SK-N-SH (cell line): ENCODE measurements around the gene AXIN2. TPM values are rescaled to one million over a fixed set of nuclear protein-coding genes. Genes with fewer than 3 reads are reported as not detected.

ENCODE experiments used
- CTCF ChIA-PET: fragments of 300-600, 350-600 bp; formaldehyde crosslinking; extraction: SDS; loops from one replicate; lab custom pipeline; 2021; lab: Yijun Ruan, JAX
- POLR2A ChIA-PET: fragments of 350-600 bp; sonication (Branson Sonifier 250); formaldehyde crosslinking; extraction: SDS; loops from one replicate; lab custom pipeline; 2020; ENCODE audit warnings: antibody characterized with exemption, inconsistent platforms; lab: Yijun Ruan, JAX
- DNase-seq: peaks from one replicate; pipeline ENCODE4 v3.0.0; 2012
- H2AFZ ChIP-seq: fragments of 200-600 bp; sonication (generic); 2 replicates; pipeline ENCODE4 v1.8.1; 2016; ENCODE audit warnings: antibody characterized with exemption, mild to moderate bottlenecking, low read depth
- H3F3A ChIP-seq: fragments of 200-600 bp; sonication (generic); replicated peaks from 2 replicates; pipeline ENCODE3; 2016; ENCODE audit warnings: antibody characterized with exemption, mild to moderate bottlenecking; ENCODE audit not compliant: insufficient read depth
- H3K27ac ChIP-seq, 2 experiments: fragments of 200-500 bp in 1 of 2; fragments of 200-600 bp in 1 of 2; sonication (Bioruptor generic) in 1 of 2; sonication (generic), shearing (Covaris generic) in 1 of 2; 2 replicates each; pipeline versions ENCODE4 v1.5.1 to v1.6.1; 2014 to 2016; ENCODE audit warnings: low read depth in 2 of 2, inconsistent platforms in 1 of 2, low read length in 1 of 2, mild to moderate bottlenecking in 1 of 2, mixed read lengths in 1 of 2
- H3K27me3 ChIP-seq: fragments of 200-600 bp; sonication (generic), shearing (Covaris generic); 2 replicates; pipeline ENCODE4 v1.6.1; 2016; ENCODE audit warnings: mixed run types; ENCODE audit not compliant: insufficient read depth
- H3K36me3 ChIP-seq, 2 experiments: fragments of 200-500 bp in 1 of 2; fragments of 200-600 bp in 1 of 2; sonication (Bioruptor generic) in 1 of 2; sonication (generic) in 1 of 2; replicated peaks in 1 of 2; 2 replicates each; pipeline versions ENCODE3 to v1.5.1; 2014 to 2016; ENCODE audit warnings: low read length in 1 of 2, mild to moderate bottlenecking in 1 of 2; ENCODE audit not compliant: insufficient read depth in 2 of 2, control insufficient read depth in 1 of 2
- H3K4me1 ChIP-seq, 2 experiments: fragments of 200-500 bp in 1 of 2; fragments of 200-600 bp in 1 of 2; sonication (Bioruptor generic) in 1 of 2; sonication (generic), shearing (Covaris generic) in 1 of 2; 2 replicates each; pipeline versions ENCODE4 v1.5.1 to v1.6.1; 2014 to 2016; ENCODE audit warnings: low read depth in 1 of 2, low read length in 1 of 2, mixed run types in 1 of 2; ENCODE audit not compliant: insufficient read depth in 2 of 2, control insufficient read depth in 1 of 2
- H3K4me2 ChIP-seq: fragments of 200-600 bp; sonication (generic), shearing (Covaris generic); 2 replicates; pipeline ENCODE4 v1.6.1; 2017; ENCODE audit warnings: mixed run types
- H3K4me3 ChIP-seq, 2 experiments: fragments of 200-500 bp in 1 of 2; fragments of 200-600 bp in 1 of 2; sonication (Bioruptor generic) in 1 of 2; sonication (generic), shearing (Covaris generic) in 1 of 2; 2 replicates each; pipeline versions ENCODE4 v1.5.1 to v1.8.1; 2014 to 2016; ENCODE audit warnings: low read depth in 2 of 2, inconsistent platforms in 1 of 2, low read length in 1 of 2, mild to moderate bottlenecking in 1 of 2, mixed read lengths in 1 of 2, moderate library complexity in 1 of 2
- H3K79me2 ChIP-seq: fragments of 200-600 bp; sonication (generic); 2 replicates; pipeline ENCODE4 v1.8.1; 2017; ENCODE audit warnings: mild to moderate bottlenecking; ENCODE audit not compliant: insufficient read depth
- H3K9ac ChIP-seq: fragments of 200-600 bp; sonication (generic); 2 replicates; pipeline ENCODE4 v1.6.1; 2017; ENCODE audit warnings: mixed run types
- H3K9me2 ChIP-seq: fragments of 200-600 bp; sonication (generic); 2 replicates; pipeline ENCODE4 v1.6.1; 2017; ENCODE audit warnings: mixed run types
- H3K9me3 ChIP-seq: fragments of 200-600 bp; sonication (generic); 2 replicates; pipeline ENCODE4 v1.6.1; 2017; ENCODE audit warnings: mixed run types, mild to moderate bottlenecking, moderate library complexity
- H4K20me1 ChIP-seq: fragments of 200-600 bp; sonication (generic); 2 replicates; pipeline ENCODE4 v1.6.1; 2017; ENCODE audit warnings: mild to moderate bottlenecking, mixed run types; ENCODE audit not compliant: insufficient read depth
- ELF1 ChIP-seq: IDR thresholded peaks from 2 replicates; pipeline ENCODE4 v1.4.0; 2012
- EZH2phosphoT487 ChIP-seq: fragments of 200-600 bp; sonication (generic); IDR thresholded peaks from 2 replicates; pipeline ENCODE4 v1.6.1; 2017; ENCODE audit warnings: low read depth, mixed run types, mild to moderate bottlenecking, antibody characterized with exemption, moderate library complexity, borderline replicate concordance
- FOXJ3 ChIP-seq: sonication (generic); formaldehyde crosslinking; IDR thresholded peaks from 2 replicates; pipeline ENCODE4 v1.5.1; 2020; ENCODE audit warnings: mild to moderate bottlenecking, missing genetic modification reagents
- FOXM1 ChIP-seq: IDR thresholded peaks from 2 replicates; pipeline ENCODE4 v1.4.0; 2012; ENCODE audit warnings: low read depth, mild to moderate bottlenecking
- GATA2 ChIP-seq: sonication (generic); formaldehyde crosslinking; IDR thresholded peaks from 2 replicates; pipeline ENCODE4 v1.5.0; 2020; ENCODE audit warnings: mild to moderate bottlenecking, missing genetic modification reagents
- JUND ChIP-seq: IDR thresholded peaks from 2 replicates; pipeline ENCODE4 v1.4.0; 2012
- MAX ChIP-seq: IDR thresholded peaks from 2 replicates; pipeline ENCODE4 v1.4.0; 2012; ENCODE audit warnings: low read depth
- MXI1 ChIP-seq: IDR thresholded peaks from 2 replicates; pipeline ENCODE4 v1.6.1; 2012; ENCODE audit warnings: mild to moderate bottlenecking, low read depth, low read length, improper control_type of control experiment
- RAD21 ChIP-seq: IDR thresholded peaks from 2 replicates; pipeline ENCODE4 v1.6.1; 2012; ENCODE audit warnings: mild to moderate bottlenecking, low read length
- RCOR1 ChIP-seq: fragments of 150-350 bp; IDR thresholded peaks from 2 replicates; pipeline ENCODE4 v1.6.1; 2017; ENCODE audit warnings: antibody characterized with exemption, low read length
- REST ChIP-seq: IDR thresholded peaks from 2 replicates; pipeline ENCODE4 v1.6.1; 2012; ENCODE audit warnings: mild to moderate bottlenecking, low read depth, low read length, moderate library complexity
- RFX5 ChIP-seq: IDR thresholded peaks from 2 replicates; pipeline ENCODE4 v1.6.1; 2012; ENCODE audit warnings: mild to moderate bottlenecking, improper control_type of control experiment, low read length
- SMC3 ChIP-seq: IDR thresholded peaks from 2 replicates; pipeline ENCODE4 v1.6.1; 2012; ENCODE audit warnings: low read depth, low read length, improper control_type of control experiment
- TAF1 ChIP-seq: IDR thresholded peaks from 2 replicates; pipeline ENCODE4 v1.6.1; 2012; ENCODE audit warnings: low read depth, mild to moderate bottlenecking, low read length, moderate library complexity, borderline replicate concordance
- TCF12 ChIP-seq: IDR thresholded peaks from 2 replicates; pipeline ENCODE4 v1.4.0; 2012
- WGBS: methylation state at CpG from one replicate; pipeline ENCODE4 v1.1.6; 2017; ENCODE audit warnings: low lambda C conversion rate; 5-methylcytosine and 5-hydroxymethylcytosine counted together
- polyA plus RNA-seq, 3 experiments: library from polyadenylated mRNA; depleted of rRNA; stranded (reverse); fragments of >200 nt; gene quantifications; 2 replicates each; pipeline ENCODE4 v1.2.3, GENCODE V29; 2012
- TF ChIP-seq, protein P1 (sequence below): IDR thresholded peaks from 2 replicates; pipeline ENCODE4 v1.4.0; 2012; ENCODE audit warnings: low read depth, borderline replicate concordance
- TF ChIP-seq, protein P2 (sequence below): IDR thresholded peaks from 2 replicates; pipeline ENCODE4; 2012
- TF ChIP-seq, protein P3 (sequence below): IDR thresholded peaks from 2 replicates; pipeline ENCODE4 v1.4.0; 2012; ENCODE audit warnings: low read depth, borderline replicate concordance

The AXIN2 gene
- polyA plus RNA-seq, 1 of the 3 experiments (the other 2 are of a cell fraction) = 8.3 TPM

DNA sequence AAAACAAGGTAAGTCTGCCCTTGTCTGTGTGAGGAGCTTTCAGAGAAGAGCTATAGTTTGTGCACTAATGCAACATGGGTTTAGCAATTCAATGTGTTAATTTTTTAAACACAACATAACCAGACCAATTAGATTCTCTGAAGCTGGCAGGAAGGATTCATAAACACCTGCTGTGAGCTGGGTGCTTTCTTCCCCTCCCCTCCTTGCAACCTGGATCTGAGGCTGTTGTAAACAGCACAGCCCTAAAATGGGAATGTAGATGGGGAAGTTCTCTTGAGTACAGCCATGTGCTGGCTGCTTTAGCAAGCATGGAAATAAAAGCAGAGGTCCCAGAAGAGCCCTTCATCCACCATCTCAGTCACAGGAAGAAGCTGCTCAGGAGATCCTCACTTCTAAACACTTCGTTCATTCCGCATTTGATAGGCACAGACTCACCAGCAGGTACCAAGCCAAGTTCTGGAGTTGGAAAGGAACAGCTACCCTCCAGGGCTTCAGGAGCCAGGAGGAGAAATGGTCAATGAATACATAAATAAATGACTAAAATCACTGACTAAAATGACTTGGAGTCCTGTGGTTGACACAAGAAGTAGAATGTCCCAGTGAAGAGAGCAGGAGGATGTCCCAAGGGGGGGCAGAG, 21.7 kb downstream of the AXIN2 start (continued):
- no peak for TF ChIP-seq TAF1
- TF ChIP-seq SMC3 = no peak
- TF ChIP-seq, protein P1, sequence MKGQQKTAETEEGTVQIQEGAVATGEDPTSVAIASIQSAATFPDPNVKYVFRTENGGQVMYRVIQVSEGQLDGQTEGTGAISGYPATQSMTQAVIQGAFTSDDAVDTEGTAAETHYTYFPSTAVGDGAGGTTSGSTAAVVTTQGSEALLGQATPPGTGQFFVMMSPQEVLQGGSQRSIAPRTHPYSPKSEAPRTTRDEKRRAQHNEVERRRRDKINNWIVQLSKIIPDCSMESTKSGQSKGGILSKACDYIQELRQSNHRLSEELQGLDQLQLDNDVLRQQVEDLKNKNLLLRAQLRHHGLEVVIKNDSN = no peak
- TF ChIP-seq REST = no peak
- no peak for TF ChIP-seq RCOR1
- no peak for TF ChIP-seq RAD21
- no peak for TF ChIP-seq EZH2phosphoT487

GRCh38 chr17:65538675-65539529, 22.5 kb downstream of the AXIN2 start:
- Histone ChIP-seq H3K79me2 (no peaks in the 10 kb centered on the region), H3K9ac (no peak overlapping the region), H3K9me3 (no peaks in the 10 kb centered on the region), H3K27ac (no peak overlapping the region), H3K36me3 (peaks cover 25 to 76% of the 10 kb centered on the region in 2 experiments), H3K4me2 (no peak overlapping the region), H3K4me3 (no peak overlapping the region), H3K27me3 (no peaks in the 10 kb centered on the region), H3F3A (no peaks in the 10 kb centered on the region), H3K4me1 (no peaks in the 10 kb centered on the region; a peak in 1 of 4 replicates), H3K9me2 (no peaks in the 10 kb centered on the region), H4K20me1 (no peaks in the 10 kb centered on the region), H2AFZ (no peak overlapping the region)
- 89% methylated on average over 12 of the region's 12 CpGs for WGBS
- POLR2A ChIA-PET = no interaction called here
- CTCF ChIA-PET = interaction anchor here (1.0 to 3.1 kb wide), 3 partner anchors 18 to 307 kb away, joined by 3 to 16 read pairs (median 4); no protein-coding TSS in a partner anchor
- no peak for DNase-seq
- TF ChIP-seq ELF1 = no peak
- no peak for TF ChIP-seq TAF1
- no peak for TF ChIP-seq RAD21
- TF ChIP-seq FOXM1 = no peak
- TF ChIP-seq RFX5 = no peak
- TF ChIP-seq MXI1 = no peak
- TF ChIP-seq, protein P2, sequence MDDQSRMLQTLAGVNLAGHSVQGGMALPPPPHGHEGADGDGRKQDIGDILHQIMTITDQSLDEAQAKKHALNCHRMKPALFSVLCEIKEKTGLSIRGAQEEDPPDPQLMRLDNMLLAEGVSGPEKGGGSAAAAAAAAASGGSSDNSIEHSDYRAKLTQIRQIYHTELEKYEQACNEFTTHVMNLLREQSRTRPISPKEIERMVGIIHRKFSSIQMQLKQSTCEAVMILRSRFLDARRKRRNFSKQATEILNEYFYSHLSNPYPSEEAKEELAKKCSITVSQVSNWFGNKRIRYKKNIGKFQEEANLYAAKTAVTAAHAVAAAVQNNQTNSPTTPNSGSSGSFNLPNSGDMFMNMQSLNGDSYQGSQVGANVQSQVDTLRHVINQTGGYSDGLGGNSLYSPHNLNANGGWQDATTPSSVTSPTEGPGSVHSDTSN = no peak
- TF ChIP-seq GATA2 = no peak
- TF ChIP-seq MAX = no peak
- no peak for TF ChIP-seq TCF12
- no peak for TF ChIP-seq REST
- TF ChIP-seq JUND = no peak
- TF ChIP-seq FOXJ3 (CRISPR knock-in tag) = no peak
- TF ChIP-seq, protein P3, sequence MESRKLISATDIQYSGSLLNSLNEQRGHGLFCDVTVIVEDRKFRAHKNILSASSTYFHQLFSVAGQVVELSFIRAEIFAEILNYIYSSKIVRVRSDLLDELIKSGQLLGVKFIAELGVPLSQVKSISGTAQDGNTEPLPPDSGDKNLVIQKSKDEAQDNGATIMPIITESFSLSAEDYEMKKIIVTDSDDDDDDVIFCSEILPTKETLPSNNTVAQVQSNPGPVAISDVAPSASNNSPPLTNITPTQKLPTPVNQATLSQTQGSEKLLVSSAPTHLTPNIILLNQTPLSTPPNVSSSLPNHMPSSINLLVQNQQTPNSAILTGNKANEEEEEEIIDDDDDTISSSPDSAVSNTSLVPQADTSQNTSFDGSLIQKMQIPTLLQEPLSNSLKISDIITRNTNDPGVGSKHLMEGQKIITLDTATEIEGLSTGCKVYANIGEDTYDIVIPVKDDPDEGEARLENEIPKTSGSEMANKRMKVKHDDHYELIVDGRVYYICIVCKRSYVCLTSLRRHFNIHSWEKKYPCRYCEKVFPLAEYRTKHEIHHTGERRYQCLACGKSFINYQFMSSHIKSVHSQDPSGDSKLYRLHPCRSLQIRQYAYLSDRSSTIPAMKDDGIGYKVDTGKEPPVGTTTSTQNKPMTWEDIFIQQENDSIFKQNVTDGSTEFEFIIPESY = no peak
